ENCODE data around the gene KCNE2.

The KCNE2 gene

DNA sequence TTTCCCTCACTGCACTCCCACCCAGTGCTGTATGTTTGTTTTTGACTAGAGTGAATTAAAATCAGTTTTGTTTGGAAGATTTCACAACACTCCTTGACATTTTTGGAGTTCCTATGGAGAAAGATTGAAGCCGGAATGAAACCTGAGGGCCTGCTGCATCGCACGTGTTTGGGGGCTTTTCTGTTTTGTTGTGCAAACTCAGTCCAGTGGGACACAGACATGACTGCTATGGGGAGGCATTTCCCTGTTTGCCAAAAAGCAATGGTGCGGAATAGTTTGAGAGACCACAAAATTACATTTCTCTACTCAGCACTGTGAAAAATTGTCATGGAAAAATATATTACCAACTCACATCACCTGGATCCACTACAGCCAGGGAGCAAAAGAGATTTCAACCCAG is 43.8 kb upstream of the KCNE2 start:
- no peaks in the 10 kb centered on the region for H3K9me3 ChIP-seq (ENCODE audit: control insufficient read depth, insufficient read depth, low read depth, low read length)
- TF ChIP-seq, protein P1, sequence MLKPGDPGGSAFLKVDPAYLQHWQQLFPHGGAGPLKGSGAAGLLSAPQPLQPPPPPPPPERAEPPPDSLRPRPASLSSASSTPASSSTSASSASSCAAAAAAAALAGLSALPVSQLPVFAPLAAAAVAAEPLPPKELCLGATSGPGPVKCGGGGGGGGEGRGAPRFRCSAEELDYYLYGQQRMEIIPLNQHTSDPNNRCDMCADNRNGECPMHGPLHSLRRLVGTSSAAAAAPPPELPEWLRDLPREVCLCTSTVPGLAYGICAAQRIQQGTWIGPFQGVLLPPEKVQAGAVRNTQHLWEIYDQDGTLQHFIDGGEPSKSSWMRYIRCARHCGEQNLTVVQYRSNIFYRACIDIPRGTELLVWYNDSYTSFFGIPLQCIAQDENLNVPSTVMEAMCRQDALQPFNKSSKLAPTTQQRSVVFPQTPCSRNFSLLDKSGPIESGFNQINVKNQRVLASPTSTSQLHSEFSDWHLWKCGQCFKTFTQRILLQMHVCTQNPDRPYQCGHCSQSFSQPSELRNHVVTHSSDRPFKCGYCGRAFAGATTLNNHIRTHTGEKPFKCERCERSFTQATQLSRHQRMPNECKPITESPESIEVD (tag by site-specific recombination; IDR thresholded peaks at IDR 0.05): no peak
- TF ChIP-seq ZNF132 (tag by site-specific recombination; IDR thresholded peaks at IDR 0.05; ENCODE audit: borderline replicate concordance): no peak
- no peak for TF ChIP-seq ZNF37A (tag by site-specific recombination; IDR thresholded peaks at IDR 0.05)
- no peak for TF ChIP-seq ZNF221 (tag by site-specific recombination; IDR thresholded peaks at IDR 0.05; ENCODE audit: borderline replicate concordance)
- TF ChIP-seq, protein P2, sequence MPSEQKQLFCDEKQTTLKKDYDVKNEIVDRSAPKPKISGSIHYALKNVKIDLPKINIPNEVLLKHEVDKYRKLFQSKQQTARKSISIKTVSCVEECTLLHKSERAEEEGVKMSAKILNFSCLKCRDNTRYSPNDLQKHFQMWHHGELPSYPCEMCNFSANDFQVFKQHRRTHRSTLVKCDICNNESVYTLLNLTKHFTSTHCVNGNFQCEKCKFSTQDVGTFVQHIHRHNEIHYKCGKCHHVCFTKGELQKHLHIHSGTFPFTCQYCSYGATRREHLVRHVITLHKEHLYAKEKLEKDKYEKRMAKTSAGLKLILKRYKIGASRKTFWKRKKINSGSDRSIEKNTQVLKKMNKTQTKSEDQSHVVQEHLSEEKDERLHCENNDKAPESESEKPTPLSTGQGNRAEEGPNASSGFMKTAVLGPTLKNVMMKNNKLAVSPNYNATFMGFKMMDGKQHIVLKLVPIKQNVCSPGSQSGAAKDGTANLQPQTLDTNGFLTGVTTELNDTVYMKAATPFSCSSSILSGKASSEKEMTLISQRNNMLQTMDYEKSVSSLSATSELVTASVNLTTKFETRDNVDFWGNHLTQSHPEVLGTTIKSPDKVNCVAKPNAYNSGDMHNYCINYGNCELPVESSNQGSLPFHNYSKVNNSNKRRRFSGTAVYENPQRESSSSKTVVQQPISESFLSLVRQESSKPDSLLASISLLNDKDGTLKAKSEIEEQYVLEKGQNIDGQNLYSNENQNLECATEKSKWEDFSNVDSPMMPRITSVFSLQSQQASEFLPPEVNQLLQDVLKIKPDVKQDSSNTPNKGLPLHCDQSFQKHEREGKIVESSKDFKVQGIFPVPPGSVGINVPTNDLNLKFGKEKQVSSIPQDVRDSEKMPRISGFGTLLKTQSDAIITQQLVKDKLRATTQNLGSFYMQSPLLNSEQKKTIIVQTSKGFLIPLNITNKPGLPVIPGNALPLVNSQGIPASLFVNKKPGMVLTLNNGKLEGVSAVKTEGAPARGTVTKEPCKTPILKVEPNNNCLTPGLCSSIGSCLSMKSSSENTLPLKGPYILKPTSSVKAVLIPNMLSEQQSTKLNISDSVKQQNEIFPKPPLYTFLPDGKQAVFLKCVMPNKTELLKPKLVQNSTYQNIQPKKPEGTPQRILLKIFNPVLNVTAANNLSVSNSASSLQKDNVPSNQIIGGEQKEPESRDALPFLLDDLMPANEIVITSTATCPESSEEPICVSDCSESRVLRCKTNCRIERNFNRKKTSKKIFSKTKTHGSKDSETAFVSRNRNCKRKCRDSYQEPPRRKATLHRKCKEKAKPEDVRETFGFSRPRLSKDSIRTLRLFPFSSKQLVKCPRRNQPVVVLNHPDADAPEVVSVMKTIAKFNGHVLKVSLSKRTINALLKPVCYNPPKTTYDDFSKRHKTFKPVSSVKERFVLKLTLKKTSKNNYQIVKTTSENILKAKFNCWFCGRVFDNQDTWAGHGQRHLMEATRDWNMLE (tag by site-specific recombination; conservative IDR thresholded peaks at IDR 0.05; ENCODE audit: low read depth): no peak
- TF ChIP-seq ZNF2 (tag by site-specific recombination; IDR thresholded peaks at IDR 0.05): no peak
- TF ChIP-seq ZBTB17 (tag by site-specific recombination; IDR thresholded peaks at IDR 0.05): no peak
- no peak for TF ChIP-seq ZBTB1 (tag by site-specific recombination; IDR thresholded peaks at IDR 0.05)
- no peak for TF ChIP-seq ZNF175 (tag by site-specific recombination; IDR thresholded peaks at IDR 0.05)
- TF ChIP-seq ZNF529 (tag by site-specific recombination; IDR thresholded peaks at IDR 0.05; ENCODE audit: insufficient replicate concordance): no peak
- TF ChIP-seq, protein P3, sequence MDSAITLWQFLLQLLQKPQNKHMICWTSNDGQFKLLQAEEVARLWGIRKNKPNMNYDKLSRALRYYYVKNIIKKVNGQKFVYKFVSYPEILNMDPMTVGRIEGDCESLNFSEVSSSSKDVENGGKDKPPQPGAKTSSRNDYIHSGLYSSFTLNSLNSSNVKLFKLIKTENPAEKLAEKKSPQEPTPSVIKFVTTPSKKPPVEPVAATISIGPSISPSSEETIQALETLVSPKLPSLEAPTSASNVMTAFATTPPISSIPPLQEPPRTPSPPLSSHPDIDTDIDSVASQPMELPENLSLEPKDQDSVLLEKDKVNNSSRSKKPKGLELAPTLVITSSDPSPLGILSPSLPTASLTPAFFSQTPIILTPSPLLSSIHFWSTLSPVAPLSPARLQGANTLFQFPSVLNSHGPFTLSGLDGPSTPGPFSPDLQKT (IDR thresholded peaks at IDR 0.05; ENCODE audit: borderline replicate concordance, low read depth, low read length): no peak
- TF ChIP-seq ZNF501 (tag by site-specific recombination; IDR thresholded peaks at IDR 0.05): no peak
- TF ChIP-seq, protein P4, sequence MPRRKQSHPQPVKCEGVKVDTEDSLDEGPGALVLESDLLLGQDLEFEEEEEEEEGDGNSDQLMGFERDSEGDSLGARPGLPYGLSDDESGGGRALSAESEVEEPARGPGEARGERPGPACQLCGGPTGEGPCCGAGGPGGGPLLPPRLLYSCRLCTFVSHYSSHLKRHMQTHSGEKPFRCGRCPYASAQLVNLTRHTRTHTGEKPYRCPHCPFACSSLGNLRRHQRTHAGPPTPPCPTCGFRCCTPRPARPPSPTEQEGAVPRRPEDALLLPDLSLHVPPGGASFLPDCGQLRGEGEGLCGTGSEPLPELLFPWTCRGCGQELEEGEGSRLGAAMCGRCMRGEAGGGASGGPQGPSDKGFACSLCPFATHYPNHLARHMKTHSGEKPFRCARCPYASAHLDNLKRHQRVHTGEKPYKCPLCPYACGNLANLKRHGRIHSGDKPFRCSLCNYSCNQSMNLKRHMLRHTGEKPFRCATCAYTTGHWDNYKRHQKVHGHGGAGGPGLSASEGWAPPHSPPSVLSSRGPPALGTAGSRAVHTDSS (tag by site-specific recombination; IDR thresholded peaks at IDR 0.05): no peak
- no peak for TF ChIP-seq ZNF549 (tag by site-specific recombination; IDR thresholded peaks at IDR 0.05)
- TF ChIP-seq ZNF843 (tag by site-specific recombination; IDR thresholded peaks at IDR 0.05): no peak
- TF ChIP-seq ZBTB20 (tag by site-specific recombination; IDR thresholded peaks at IDR 0.05): no peak
- TF ChIP-seq ZNF248 (tag by site-specific recombination; IDR thresholded peaks at IDR 0.05): no peak
- TF ChIP-seq ZFP41 (tag by site-specific recombination; IDR thresholded peaks at IDR 0.05; ENCODE audit: borderline replicate concordance): no peak
- ChIA-PET CTCF (no interaction called here), POLR2A (no interaction called here)
- H3K27ac ChIP-seq (ENCODE audit: extremely low read depth, low read depth, low read length): no peak overlapping the region
- H3K36me3 ChIP-seq (ENCODE audit: control insufficient read depth in 2 of 2, insufficient read depth in 1 of 2, low read length in 2 of 2): no peaks in the 10 kb centered on the region
- no peaks in the 10 kb centered on the region for H3K4me1 ChIP-seq (ENCODE audit: control insufficient read depth, insufficient read depth, low read length)
- no peak overlapping the region for H3K4me3 ChIP-seq (ENCODE audit: low read depth, low read length)

Measured in HEK293 (cell line).